Transverse colon (tissue), 4 donors: Measurements from ENCODE around the gene SPEM1.

ENCODE experiments used
- CTCF ChIP-seq, 5 experiments: fragments of 200-600 bp in 3 of 5; fragments of 450-650 bp in 2 of 5; sonication (generic) in 3 of 5; IDR thresholded peaks; 1 replicate in 2 of 5; 2 replicates in 3 of 5; pipeline ENCODE4 v1.5.1; 2016 to 2017; ENCODE audit warnings: antibody characterized with exemption in 5 of 5, inconsistent platforms in 3 of 5, mild to moderate bottlenecking in 2 of 5, moderate library complexity in 1 of 5
- POLR2A ChIP-seq: fragments of 450-650 bp; IDR thresholded peaks from one replicate; pipeline ENCODE4 v1.6.1; 2016; ENCODE audit warnings: antibody characterized with exemption, mild to moderate bottlenecking, moderate library complexity
- POLR2AphosphoS5 ChIP-seq, 3 donors: sonication (generic); formaldehyde crosslinking; IDR thresholded peaks; one replicate each; pipeline ENCODE4 v1.6.1; 2016; ENCODE audit warnings: antibody characterized with exemption in 3 of 3

GRCh38 chr17:7426896-7427489, 6.9 kb downstream of the SPEM1 start:
- TF ChIP-seq CTCF (IDR thresholded peaks at IDR 0.05): no peak
- no peak for TF ChIP-seq POLR2A
- TF ChIP-seq POLR2AphosphoS5 (IDR thresholded peaks at IDR 0.05): no peak
